GM21360 (cell line): ENCODE measurements around the gene FHOD3.

Source experiments
- ATAC-seq: cut with Tn5 transposase; IDR thresholded peaks from one replicate; pipeline ENCODE4 v1.9.1; 2021; ENCODE audit warnings: mild to moderate bottlenecking, moderate library complexity; ENCODE audit not compliant: unreplicated experiment

The FHOD3 gene

DNA sequence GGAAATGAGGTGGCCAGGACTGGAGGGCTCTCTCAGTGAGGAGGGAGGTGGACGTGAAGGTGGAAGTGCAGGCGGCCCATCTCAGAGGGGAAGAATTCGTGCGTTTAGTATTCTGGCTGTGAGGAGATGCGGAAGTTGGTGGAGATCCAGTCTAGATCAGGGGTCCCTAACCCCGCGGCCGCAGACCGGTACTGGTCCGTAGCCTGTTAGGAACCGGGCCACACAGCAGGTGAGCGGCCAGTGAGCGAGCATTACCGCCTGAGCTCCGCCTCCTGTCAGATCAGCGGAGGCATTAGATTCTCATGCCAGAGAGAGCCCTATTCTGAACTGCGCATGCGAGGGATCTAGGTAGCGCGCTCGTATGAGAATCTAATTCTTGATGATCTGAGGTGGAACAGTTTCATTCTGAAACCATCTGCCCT, 1.6 kb upstream of the FHOD3 start:
- no peak for ATAC-seq

DNA sequence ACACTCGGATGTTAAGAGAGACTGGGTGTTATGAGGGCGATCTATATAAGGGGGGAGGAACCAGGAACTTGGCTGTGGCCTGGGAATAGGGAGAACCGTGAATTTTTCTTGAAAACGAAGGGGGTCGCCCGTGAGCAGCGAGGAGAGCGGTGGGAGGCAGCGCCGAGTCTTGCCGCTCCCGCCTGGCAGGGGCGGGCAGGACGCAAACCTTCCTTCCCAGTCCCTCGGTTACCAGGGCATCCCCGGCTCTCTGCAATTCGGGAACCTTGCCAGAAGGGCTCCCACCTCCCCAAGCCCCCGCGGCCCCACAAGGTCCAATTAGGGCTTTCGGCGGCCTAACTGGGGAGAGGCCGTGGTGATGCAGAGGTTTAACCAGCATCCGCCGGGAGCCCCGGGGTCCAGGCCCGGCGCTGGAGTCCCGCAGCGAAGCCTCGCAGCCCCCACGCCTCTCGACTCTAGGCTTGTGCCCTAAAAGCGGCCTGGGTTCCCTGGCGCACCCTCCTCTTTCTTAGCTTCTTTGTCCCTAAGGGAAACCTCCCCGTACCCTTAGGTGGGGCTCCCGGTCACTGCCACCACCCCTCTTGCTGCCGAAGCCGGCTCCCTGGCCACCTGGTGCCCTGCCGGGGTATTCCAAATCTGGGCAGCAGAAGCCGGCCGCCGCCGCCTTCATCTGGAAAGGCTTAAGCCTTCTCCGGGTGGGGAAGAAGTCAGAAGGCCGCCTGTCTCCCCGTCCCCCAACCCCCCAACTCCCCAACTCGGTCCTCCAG, 680 bp upstream of the FHOD3 start:
- ATAC-seq: no peak

DNA sequence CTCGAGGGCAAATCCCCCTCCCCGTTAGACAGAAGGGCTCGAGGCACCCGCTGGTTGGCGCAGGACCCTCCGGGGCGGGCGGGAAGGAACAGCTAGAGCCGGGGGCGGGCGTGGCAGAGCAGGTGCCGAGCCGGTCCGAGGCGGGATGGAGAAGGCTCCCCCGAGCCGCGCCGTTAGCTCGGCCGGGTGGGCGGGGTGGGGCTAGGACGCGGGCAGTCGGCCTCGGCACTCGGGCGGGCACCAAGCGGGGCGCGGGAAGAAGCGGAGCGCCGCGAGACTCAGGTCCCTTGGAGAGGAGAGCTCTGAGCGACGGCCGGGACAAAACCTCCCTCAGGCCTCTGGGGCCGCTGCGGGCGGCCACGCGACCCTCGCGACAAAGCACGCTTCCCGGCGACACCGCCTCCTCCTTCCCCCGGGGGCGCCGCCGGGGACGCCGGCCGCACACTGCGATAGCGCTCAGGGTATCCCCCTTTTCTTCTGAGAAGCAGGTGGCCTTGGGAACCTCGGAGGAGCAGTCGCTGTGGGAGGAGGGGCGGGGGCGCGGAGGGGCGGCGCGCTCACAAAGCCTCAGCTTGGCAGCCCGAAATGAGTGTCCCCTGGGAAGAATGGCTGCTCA, 721 bp downstream of the FHOD3 start:
- ATAC-seq: no peak

DNA sequence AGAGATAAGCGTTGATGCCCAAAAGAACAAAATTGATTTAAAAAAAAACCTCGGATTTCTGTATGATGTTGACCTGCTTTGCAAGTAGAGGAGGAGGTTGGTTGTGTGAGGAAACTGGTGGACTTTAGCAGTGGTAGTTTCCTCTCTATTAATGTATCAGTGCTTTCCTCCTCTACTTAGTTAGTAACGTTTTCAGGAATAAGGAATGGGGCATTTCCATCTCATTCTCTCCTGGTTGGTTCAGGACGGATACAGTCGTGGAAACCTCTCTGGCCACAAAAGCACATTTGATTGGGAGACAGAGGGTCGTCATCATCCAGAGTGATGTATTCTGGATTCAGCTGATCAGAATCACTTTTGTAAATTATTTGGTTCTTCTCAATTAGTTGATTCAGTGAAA, 1.5 kb downstream of the FHOD3 start:
- no peak for ATAC-seq

DNA sequence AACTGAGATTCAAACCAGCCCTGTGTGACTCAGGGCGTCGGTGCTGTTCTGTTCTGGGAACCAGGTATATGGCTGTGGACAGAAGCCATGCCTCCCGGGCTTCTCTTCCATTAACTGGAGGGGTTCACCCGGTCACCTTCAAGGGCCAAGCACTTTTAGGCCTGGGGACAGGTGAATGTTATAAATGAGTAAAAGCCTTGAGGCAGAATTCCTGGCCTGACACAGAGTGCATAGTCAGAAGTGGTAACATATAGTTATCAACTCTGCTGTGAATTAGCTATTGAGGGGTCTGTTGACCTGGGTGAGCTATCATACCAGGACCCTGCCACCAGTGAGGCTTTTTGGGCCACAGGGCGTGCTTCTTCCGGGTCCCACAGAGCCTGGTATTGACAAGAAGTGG, 2.7 kb downstream of the FHOD3 start:
- ATAC-seq: no peak

DNA sequence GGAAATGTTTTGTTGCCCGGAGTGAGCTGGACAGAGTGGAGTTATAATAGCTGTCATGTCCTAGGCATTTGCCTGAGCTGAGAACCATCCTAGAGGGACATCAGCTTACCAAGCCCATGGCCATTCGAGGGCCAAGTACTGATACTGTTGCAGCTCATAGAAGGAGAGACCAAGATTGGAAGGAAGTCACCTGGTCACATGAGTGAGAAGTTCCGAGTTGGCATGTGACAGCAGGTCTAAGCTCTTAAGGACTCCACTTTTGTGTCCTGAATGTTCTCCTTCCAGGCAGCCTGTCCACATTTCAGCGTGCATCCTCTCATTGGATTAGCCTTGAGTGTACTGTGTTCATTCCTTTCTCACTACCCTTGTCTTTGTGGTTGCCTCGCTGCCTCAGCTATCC, 4.4 kb downstream of the FHOD3 start:
- ATAC-seq: no peak

DNA sequence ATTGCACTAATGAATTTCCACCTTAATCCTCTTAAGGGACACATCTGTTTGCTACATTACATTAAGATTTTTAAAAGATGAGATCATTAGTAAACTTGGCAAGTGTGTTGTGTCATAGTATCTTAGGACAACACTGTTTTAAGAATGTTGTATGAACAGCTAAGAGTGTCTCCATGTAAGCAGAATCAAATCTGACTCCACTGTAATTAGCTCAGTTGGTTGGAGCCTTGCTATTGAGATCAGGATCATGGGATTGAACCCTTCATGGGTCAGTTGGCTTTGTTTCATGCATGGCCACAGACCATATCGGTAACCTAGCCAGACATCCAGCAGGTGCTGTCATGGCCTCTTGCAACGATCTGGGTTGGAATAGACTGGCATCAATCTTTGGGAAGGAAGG, 5.2 kb downstream of the FHOD3 start:
- no peak for ATAC-seq

DNA sequence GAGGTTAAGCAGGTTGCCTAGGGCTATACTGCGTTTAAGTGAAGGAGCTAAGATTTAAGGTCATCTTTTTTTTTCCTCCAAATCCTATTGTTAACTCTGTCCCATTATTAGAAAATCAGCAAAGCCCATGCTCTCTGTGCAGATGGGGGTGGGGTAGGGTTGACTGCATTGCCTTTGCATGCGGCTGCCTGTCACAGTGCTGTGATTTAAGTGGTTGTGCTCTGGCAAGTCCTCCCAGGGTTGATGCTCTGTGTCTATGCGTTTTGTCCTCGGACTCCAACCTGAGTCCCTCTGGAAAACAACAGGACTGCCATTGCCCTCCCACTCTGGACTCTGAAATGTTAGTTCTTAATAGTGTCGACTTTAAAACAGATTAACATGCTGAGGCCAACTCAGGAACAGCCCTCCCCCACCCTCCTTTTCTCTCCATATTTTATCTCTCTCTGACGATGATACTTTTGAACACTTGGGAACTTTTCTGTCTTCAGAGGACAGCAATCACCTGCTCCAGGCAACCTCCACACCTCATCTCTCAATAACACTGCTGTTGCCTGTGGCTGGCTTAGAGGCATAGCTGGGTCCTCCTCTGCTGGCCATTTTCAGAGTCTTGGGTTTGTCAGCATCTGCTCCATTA, 5.8 kb downstream of the FHOD3 start:
- ATAC-seq: no peak

DNA sequence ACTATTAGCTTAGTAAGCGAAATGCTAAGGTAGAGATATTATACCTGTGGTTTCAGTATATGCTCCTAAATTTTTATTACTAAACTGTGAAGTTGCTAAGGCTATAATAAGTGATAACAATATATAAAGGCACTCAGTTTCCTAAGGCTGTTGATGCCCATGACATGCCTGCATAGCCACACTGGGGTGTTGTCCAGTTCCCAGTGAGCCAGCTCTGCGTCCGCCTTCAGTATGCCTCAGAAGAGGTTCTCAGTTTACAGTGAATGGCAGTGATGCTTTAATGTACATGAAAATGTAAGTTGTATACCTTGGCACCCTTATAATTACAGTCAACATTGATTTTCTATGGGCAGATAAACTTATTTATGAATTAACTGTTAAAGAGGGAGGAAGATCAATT, 7.2 kb downstream of the FHOD3 start:
- ATAC-seq: no peak

DNA sequence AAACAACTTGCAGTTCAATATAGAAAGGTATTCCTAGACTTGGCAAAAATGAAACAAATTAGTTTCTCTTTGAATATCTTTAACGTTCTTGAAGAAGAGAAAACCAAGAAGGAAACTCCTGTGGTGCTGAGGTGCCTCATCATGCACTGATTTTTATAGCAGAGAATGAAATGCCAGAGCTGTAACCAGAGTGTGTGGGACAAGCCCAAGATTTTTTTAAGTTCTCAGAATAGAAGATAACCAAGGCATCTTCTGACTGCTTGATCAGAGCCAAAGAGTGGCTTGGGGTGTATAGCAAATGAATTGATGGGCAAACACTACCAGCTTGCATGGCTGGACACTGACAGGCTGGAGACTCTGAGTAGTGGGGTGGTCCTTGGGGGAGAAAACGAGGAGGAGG, 7.9 kb downstream of the FHOD3 start:
- no peak for ATAC-seq

DNA sequence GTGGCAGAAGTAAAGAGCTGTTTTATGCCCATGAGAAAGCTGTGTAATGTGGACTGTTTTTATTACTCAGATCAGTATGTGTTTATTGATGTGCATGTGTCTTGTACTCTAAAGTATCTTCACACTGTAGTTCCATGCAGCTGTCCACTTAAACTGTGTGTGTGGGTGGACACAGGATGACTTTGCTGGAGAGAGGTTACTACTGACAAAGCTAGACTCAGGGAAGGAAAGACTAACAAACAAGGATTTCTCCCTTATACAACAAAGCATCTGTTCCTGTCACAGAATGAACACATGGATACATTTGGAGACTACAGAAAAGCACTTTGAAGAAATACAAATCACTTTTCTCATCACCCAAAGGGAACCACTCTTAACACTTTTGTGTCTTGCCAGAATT, 10.0 kb downstream of the FHOD3 start:
- no peak for ATAC-seq

DNA sequence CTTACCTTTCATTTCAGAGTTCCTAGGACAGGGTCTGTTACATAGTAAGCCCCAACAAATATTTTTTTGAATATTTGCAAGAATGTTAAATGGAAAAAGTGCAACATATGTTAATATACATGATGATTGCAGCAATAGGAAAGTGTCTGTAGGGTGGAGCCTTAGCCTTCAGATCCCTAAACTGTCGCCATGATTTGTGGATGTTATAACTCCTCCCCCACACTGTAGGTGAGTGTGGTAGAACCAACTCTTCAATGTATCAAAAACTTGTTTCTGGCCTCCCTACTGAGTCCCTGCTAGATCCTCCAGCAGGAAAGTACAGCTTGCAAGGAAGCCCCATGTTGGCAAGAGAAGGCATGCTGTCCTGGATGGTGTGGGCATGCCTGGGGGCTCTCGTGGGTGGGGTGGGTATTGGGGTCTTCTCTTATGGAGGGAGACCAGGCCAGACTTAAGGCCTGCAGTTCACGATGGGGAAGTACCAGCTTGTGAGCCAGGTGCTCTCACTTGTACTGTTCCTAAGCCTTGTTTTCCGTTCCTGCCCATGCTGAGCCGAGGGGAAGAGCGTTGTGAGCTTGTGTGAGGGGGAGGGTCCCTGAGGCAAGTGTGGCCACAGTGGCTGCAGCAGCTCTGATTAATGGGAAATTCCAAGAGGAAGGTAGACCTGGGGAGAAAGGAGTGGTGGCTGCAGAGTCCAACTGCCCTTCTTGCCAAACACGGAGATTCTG, 11.4 kb downstream of the FHOD3 start:
- no peak for ATAC-seq

DNA sequence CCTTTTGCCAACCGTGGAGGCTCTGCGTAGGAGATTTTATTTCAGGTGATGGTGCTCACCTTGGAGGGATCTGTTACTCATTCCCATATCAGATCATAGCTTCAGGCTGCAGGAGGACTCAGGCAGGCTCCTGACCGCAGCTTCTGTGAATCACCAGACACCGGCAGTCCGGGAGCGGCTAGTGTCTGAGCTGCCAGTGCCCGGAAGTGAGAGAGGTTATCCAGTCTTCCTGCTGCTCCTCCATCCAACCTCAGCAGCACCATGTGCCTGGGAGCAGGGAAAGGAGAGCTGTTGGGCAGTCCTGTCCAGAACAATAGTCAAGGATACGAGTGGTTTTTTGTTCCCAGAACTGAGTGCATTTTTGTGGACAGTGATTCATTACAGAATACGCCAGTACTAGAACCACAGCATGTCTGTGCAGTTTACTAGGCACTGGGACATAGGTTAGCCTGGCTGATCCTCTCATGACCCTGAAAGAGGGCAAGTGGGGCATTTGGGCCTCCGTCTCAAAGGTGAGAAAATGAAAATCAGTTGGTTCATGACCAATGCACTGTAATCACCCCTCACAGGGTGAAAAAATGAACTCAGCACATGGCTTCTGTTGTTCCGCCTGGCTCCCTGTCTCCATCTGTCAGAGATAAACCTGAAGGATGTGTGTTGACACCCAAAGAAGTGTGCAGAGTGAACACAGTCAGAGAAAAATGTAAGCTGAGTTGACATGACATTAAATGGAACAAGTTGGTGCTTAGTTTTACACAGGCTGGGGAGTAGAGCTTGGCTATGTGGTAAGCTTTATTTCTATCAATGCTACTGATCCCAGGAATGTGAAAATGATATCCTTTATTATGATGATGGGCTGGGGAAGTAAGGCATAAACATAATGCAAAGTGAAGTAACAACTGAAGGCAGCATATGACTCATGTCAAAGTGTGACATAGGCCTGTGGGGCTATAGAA, 12.2 kb downstream of the FHOD3 start:
- no peak for ATAC-seq

DNA sequence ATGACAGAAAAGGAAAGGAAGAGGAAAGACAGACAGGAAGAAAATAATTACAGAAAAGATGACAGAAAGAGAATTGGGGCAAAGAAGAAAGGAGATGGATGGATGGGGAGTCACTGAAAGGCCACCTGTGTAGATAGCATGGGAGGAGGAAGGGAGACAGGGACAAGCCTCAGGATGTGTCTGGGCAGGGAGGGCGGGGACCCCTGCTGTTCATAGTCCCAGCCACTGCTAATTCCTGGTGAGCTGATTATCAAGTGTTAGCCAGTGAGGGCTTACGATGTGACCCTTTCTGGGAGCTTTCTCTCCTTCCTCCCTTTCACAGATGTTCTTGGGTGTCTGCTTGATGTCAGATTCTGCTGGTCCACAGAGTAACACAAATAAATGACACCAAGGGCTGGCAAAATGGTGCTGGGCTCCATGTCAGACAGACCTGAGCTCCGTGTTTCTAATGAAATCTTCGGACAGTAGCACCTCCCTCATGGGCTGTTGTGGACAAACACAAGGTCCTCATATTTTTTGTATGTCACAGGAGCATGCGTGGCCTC, 13.6 kb downstream of the FHOD3 start:
- no peak for ATAC-seq

DNA sequence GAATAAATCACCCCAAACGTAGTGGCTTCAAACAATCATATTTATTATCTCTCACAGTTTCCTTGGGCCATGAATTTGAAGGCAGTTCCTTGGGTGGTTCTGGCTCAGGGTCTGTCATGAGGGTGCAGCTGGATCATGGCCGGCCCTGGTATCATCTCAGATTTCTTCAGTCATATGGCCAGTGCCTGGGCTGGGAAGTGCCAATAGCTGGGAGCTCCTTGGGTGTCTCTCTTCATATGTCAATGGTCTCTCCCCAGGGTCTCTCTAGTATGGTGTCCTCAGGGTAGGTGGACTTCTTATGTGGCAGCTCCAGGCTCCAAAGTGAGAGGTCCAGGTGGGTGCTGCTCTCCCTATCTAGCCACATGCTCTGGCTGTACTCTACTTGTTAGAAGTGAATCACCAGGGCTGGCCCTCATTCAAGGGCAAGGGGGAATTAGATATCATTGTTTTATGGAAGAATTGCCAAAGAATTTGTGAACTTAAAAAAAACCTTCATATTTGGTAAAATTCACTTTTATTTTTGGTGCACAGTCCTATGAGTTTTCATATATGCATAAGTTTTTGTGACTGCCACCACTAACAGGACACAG, 15.4 kb downstream of the FHOD3 start:
- ATAC-seq: no peak

DNA sequence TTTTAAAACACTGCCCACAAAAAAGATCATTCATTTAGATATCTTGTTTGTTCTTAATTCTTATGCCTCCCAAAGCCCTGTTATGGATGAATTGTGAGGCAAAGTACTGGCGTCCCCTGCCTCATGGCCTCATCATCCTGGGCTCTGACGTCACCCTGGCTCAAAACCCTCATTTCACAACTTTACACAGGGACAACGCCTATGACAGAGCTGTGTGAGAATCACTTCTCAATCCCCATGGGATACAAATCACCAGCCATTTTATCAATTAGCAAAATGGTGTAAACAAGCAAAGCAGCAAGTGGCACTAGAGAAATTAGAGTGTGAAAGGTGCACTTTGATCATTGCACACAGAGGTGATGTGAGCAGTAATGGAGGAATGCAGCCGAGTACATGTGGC, 16.6 kb downstream of the FHOD3 start:
- ATAC-seq: no peak

DNA sequence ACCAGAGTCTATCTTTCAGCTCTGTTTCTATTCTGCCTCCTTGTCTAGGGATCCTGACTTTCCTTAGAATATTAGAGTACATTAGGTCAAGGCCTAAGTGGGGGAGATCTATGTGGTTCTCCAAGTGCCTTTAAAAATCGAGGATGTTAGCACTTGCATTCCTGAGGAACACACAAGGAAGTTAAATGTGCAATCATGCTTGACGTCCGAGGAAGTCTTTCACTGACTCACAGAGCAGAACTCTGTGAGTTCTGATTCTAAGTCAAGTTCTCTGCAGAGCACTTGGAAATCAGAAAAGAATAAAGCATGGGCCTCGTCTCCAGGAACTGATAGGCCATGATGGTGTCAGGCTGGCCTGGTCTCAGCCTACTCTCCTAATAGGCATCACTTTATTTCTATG, 17.2 kb downstream of the FHOD3 start:
- ATAC-seq: no peak

DNA sequence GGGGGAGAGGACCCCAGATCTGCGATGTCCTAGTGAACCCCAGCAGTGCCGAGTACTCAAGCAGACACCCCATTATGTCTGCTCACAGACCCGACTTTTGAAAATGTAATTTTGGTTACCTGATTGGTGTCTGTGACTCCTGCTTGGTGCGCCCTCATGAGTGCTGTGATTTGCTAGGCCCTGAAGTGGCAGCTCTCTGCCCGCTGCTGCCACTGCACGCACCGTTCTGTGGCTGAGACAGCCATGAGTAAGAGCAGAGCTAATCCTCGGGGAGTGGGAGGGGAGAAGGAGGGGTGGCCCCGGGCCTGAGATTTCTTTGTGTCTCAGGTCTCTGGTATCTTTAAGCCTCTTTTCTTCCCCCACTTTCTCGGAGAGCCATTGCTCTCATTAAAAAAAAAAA, 18.2 kb downstream of the FHOD3 start:
- no peak for ATAC-seq

DNA sequence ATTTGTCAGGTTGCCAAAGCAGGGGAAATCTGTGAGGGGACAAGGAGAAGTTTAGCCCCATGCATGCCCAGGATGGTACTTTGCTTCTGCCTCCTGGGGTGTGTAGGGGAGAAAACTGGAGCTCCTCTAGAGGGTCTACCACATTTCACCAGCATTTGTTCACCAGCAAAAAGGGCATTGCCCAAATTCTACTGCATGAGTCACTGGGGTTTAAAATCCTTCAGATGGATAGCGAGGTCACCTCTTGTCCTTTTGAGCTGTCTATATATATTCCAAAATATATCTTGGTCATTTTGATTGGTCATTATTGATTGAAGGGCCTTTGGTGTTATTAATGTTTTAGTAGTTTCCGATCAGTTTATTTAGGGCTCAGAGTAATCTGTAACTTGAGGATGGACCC, 18.7 kb downstream of the FHOD3 start:
- no peak for ATAC-seq
